BLaER1 treated with 17β-estradiol and CSF1 and Interleukin-3, amounts not matched to agents 10 nM and 100 nM (cell line): ENCODE data around the gene ANKDD1A.

ENCODE experiments used
- H3K27ac ChIP-seq, 11 experiments: shearing (Covaris generic); formaldehyde crosslinking; 2 replicates each; pipeline ENCODE4 v1.8.1; 2022
- H3K27me3 ChIP-seq, 11 experiments: shearing (Covaris generic); formaldehyde crosslinking; 2 replicates each; pipeline ENCODE4 v1.8.1; 2022
- H3K36me3 ChIP-seq, 11 experiments: shearing (Covaris generic); formaldehyde crosslinking; 2 replicates each; pipeline ENCODE4 v1.8.1; 2022
- H3K4me1 ChIP-seq, 10 experiments: shearing (Covaris generic); formaldehyde crosslinking; 2 replicates each; pipeline ENCODE4 v1.8.1; 2022
- H3K4me2 ChIP-seq, 11 experiments: shearing (Covaris generic); formaldehyde crosslinking; 2 replicates each; pipeline ENCODE4 v1.8.1; 2022
- H3K4me3 ChIP-seq, 10 experiments: shearing (Covaris generic); formaldehyde crosslinking; 2 replicates each; pipeline ENCODE4 v1.8.1; 2022
- H3K9ac ChIP-seq, 11 experiments: shearing (Covaris generic); formaldehyde crosslinking; 2 replicates each; pipeline ENCODE4 v1.8.1; 2022
- H3K9me3 ChIP-seq, 11 experiments: shearing (Covaris generic); formaldehyde crosslinking; replicated peaks in 1 of 11; 2 replicates each; pipeline ENCODE4 v1.8.1; 2022
- H4K20me1 ChIP-seq, 11 experiments: shearing (Covaris generic); formaldehyde crosslinking; 2 replicates each; pipeline ENCODE4 v1.8.1; 2022
- Cebpa-rat ChIP-seq, 11 experiments: shearing (Covaris generic); IDR thresholded peaks; 2 replicates each; pipeline ENCODE4 v1.8.1; 2022

ANKDD1A gene

GRCh38 chr15:64891561-64891960, 20.1 kb upstream of the ANKDD1A start:
- TF ChIP-seq Cebpa-rat (IDR thresholded peaks at IDR 0.05): no peak
- H3K4me2 ChIP-seq: peak overlapping the region; percentile 92 to 100 (median 97)
- H3K27me3 ChIP-seq: no peaks in the 10 kb centered on the region
- peaks cover 50 to 94% (median 54%) of the 10 kb centered on the region in 10 experiments for H3K4me1 ChIP-seq
- peak overlapping the region; percentile 5 to 95 (median 83); a peak in 16 of 22 replicates for H3K9ac ChIP-seq
- H3K4me3 ChIP-seq: peak overlapping the region in 1 of 10 experiments; percentile 2; a peak in 1 of 20 replicates
- peak overlapping the region; percentile 88 to 99 (median 96) for H3K27ac ChIP-seq
- no peaks in the 10 kb centered on the region for H3K9me3 ChIP-seq
- H3K36me3 ChIP-seq: no peaks in the 10 kb centered on the region
- H4K20me1 ChIP-seq: no peaks in the 10 kb centered on the region

- H3K27me3 ChIP-seq: no peaks in the 10 kb centered on the region
- H3K9ac ChIP-seq: peak overlapping the region; percentile 81 to 95 (median 85)
- peaks cover 64 to 95% (median 68%) of the 10 kb centered on the region in 10 experiments for H3K4me1 ChIP-seq
- H4K20me1 ChIP-seq: no peaks in the 10 kb centered on the region
- H3K27ac ChIP-seq: peak overlapping the region; percentile 88 to 99 (median 96)
- H3K9me3 ChIP-seq: no peaks in the 10 kb centered on the region
- no peak for TF ChIP-seq Cebpa-rat (IDR thresholded peaks at IDR 0.05)
- H3K36me3 ChIP-seq: no peaks in the 10 kb centered on the region
- peak overlapping the region; percentile 92 to 100 (median 97) for H3K4me2 ChIP-seq
- H3K4me3 ChIP-seq: peak overlapping the region; percentile 29 to 63 (median 54); a peak in 17 of 20 replicates
Observed at GRCh38 chr15:64892847-64893403, 18.8 kb upstream of the ANKDD1A start.

GRCh38 chr15:64893481-64894394, 18.0 kb upstream of the ANKDD1A start:
- Histone ChIP-seq H3K27me3 (no peaks in the 10 kb centered on the region), H3K4me3 (peak overlapping the region; percentile 29 to 68 (median 59); a peak in 19 of 20 replicates), H3K4me2 (peak overlapping the region; percentile 92 to 100 (median 97)), H3K36me3 (no peaks in the 10 kb centered on the region), H3K4me1 (peaks cover 66 to 95% (median 74%) of the 10 kb centered on the region in 10 experiments), H3K9me3 (no peaks in the 10 kb centered on the region), H4K20me1 (no peaks in the 10 kb centered on the region), H3K9ac (peak overlapping the region; percentile 81 to 95 (median 85)), H3K27ac (peak overlapping the region; percentile 88 to 99 (median 96))
- TF ChIP-seq Cebpa-rat (IDR thresholded peaks at IDR 0.05): peak in 5 of 11 experiments; percentile 9 to 84 (median 31); a peak in 5 of 22 replicates

DNA sequence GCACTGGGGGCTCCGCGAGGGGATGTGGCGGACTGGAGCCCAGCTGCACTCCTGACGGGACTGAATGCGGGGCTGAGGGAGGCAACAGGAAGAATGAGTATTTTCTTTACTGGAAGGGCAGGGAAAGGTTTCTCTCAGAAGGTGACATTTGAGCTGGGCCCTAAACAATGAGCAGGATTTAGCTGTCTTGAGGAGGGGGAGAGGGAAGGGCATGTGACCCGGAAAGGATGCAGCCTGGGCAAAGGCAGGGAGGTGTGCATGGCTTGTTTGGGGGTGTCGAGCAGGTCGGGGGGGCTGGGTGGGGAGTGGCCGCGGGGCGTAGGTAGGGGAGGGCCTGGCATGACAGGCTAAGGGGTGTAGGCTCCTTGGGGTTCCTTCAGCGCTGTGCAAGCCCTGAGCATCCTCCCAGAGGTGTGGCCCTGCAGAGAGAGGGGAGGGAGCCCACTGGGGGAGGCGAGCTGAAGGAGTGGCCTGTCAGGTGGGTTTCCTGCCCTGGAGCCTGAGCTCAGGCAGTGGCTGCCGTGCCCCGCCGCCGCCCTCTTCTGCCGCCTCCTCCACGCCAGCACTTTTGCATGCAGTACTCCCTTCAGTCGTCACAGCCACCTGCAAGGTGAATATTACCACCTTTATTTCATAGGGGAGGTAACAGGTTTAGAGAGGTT, 17.2 kb upstream of the ANKDD1A start:
- H3K4me1 ChIP-seq: peaks cover 66 to 95% (median 74%) of the 10 kb centered on the region in 10 experiments

DNA sequence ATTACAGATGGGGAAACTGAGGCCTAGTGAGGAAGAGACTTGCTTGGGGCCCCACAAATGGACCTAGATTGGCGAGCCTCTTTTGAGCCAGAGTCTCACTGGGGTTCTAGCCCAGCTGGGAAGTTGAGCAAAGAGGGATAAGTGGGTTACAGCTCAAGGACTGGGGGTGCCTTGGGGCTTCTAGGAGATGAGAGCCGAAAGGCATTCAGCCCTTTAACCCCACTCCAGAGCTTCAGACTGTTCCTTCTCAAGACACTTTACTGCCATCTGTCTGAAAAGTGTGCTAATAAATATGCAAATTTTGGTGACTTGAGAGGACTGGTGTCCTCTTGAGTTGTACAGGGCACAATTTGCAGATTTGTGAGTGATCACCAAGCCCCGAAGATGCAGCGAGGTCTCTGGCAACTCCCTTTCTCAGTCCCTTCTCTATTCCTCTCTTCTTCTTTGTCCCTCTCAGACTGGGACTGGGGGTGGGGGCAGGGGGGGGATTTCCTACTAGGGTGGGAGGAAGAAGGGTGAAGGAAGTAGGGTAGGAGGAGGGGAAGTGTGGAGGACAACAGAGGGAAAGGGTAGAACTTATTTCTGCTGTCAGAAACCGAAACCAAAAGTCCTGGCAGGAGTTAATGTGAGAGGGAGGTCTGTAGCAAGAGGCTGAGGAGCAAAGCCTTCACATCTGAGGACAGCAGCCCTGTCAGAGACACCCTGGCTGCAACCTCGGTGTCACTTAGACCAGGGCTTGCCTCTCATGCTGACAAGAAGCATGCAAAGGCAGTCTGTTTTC, 16.2 kb upstream of the ANKDD1A start:
- no peaks in the 10 kb centered on the region for H3K36me3 ChIP-seq
- H3K9ac ChIP-seq: peak overlapping the region; percentile 81 to 95 (median 85)
- H3K4me3 ChIP-seq: peak overlapping the region; percentile 28 to 68 (median 59)
- peak overlapping the region; percentile 88 to 99 (median 96) for H3K27ac ChIP-seq
- H4K20me1 ChIP-seq: no peaks in the 10 kb centered on the region
- peak overlapping the region; percentile 92 to 100 (median 97) for H3K4me2 ChIP-seq
- peaks cover 66 to 94% (median 74%) of the 10 kb centered on the region in 10 experiments for H3K4me1 ChIP-seq
- peak in 2 of 11 experiments; percentile 14 to 58; a peak in 2 of 22 replicates for TF ChIP-seq Cebpa-rat (IDR thresholded peaks at IDR 0.05)
- H3K27me3 ChIP-seq: no peaks in the 10 kb centered on the region
- peaks cover 0 to 3% (median 0%) of the 10 kb centered on the region in 11 experiments; a peak in 1 of 22 replicates for H3K9me3 ChIP-seq

More for the DNA sequence above, 17.2 kb upstream of the ANKDD1A start:
- no peak for TF ChIP-seq Cebpa-rat (IDR thresholded peaks at IDR 0.05)
- Histone ChIP-seq H3K36me3 (no peaks in the 10 kb centered on the region), H4K20me1 (no peaks in the 10 kb centered on the region), H3K4me2 (peak overlapping the region; percentile 92 to 100 (median 97)), H3K27me3 (no peaks in the 10 kb centered on the region), H3K9ac (peak overlapping the region; percentile 81 to 95 (median 85)), H3K4me3 (peak overlapping the region; percentile 32 to 68 (median 59)), H3K9me3 (no peaks in the 10 kb centered on the region), H3K27ac (peak overlapping the region; percentile 88 to 99 (median 96))

- Histone ChIP-seq H3K36me3 (peaks cover 0 to 9% (median 0%) of the 10 kb centered on the region in 11 experiments; a peak in 4 of 22 replicates), H3K27me3 (no peaks in the 10 kb centered on the region), H3K27ac (peak overlapping the region; percentile 88 to 99 (median 96)), H3K9ac (peak overlapping the region; percentile 81 to 95 (median 85)), H3K4me3 (peak overlapping the region in 7 of 10 experiments; percentile 37 to 63 (median 56); a peak in 6 of 20 replicates), H3K4me2 (peak overlapping the region; percentile 92 to 100 (median 97)), H3K4me1 (peaks cover 59 to 83% (median 65%) of the 10 kb centered on the region in 10 experiments), H4K20me1 (no peaks in the 10 kb centered on the region), H3K9me3 (peaks cover 9 to 13% (median 9%) of the 10 kb centered on the region in 11 experiments)
- no peak for TF ChIP-seq Cebpa-rat (IDR thresholded peaks at IDR 0.05)
Observed at GRCh38 chr15:64896371-64897069, 15.2 kb upstream of the ANKDD1A start.

DNA sequence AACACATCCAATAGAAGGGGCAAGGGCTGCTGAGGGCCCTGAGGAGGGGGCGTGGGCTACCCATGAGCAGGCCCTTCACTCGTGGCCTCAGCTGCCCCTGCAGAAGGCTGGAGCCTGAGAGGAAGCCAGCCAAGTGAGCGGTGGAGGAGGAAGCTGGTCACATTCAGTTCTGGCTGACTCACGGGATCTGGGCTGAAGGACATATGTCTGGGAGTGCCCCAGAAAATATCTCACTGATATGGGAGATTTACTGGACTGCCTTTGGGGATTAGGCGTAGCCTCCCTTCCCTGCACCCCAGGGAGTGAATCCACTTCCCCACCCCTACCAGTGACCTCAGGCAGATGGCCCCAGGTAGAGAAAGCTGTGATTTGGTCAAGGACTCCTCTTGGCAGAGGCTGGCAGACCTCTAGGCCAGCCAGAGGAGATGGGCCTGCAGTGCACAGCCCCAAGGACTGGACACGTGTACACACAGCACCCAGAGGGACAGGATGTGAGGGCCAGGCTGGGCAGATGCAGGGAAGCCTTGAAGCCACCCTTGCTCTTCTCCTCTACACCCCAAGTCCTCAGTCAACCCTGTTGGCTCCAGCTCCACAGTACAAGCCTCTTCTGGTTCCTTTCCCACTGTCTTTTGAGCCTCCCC, 14.2 kb upstream of the ANKDD1A start:
- Histone ChIP-seq H3K27ac (peak overlapping the region; percentile 88 to 99 (median 96)), H3K9ac (peak overlapping the region; percentile 15 to 95 (median 81); a peak in 20 of 22 replicates), H3K4me1 (peaks cover 50 to 82% (median 56%) of the 10 kb centered on the region in 10 experiments)

More for the DNA sequence above, 14.2 kb upstream of the ANKDD1A start:
- Histone ChIP-seq H3K9me3 (peaks cover 11 to 15% (median 12%) of the 10 kb centered on the region in 11 experiments), H3K36me3 (peaks cover 0 to 9% (median 0%) of the 10 kb centered on the region in 11 experiments; a peak in 4 of 22 replicates), H3K4me3 (peak overlapping the region in 1 of 10 experiments; percentile 18; a peak in 1 of 20 replicates), H3K4me2 (peak overlapping the region; percentile 92 to 100 (median 97)), H4K20me1 (no peaks in the 10 kb centered on the region), H3K27me3 (no peaks in the 10 kb centered on the region)
- no peak for TF ChIP-seq Cebpa-rat (IDR thresholded peaks at IDR 0.05)
